ENCODE measurements around the gene CEACAM8.
"Not testable (repeated sequence)": the region's sequence is repeated elsewhere in the genome, so short reads cannot be mapped to it uniquely, and the experiment has no call there.

Gene CEACAM8

GRCh38 chr19:42544146-42544545, 50.6 kb downstream of the CEACAM8 start:
- DNase-seq (ENCODE audit: low read depth) = no peak

GRCh38 chr19:42542791-42543190, 51.9 kb downstream of the CEACAM8 start:
- DNase-seq (ENCODE audit: low read depth) = no peak

GRCh38 chr19:42540071-42540553, 54.6 kb downstream of the CEACAM8 start:
- DNase-seq (ENCODE audit: low read depth) = no peak

- DNase-seq (ENCODE audit: low read depth) = no peak
Measured at GRCh38 chr19:42538841-42539709, 55.6 kb downstream of the CEACAM8 start.

GRCh38 chr19:42535276-42535675, 59.4 kb downstream of the CEACAM8 start:
- DNase-seq (ENCODE audit: low read depth) = not testable (repeated sequence)

GRCh38 chr19:42534391-42534790, 60.3 kb downstream of the CEACAM8 start:
- no peak for DNase-seq (ENCODE audit: low read depth)

- DNase-seq (ENCODE audit: low read depth) = no peak
Measured at GRCh38 chr19:42532891-42533290, 61.8 kb downstream of the CEACAM8 start.

- DNase-seq (ENCODE audit: low read depth) = no peak
Measured at GRCh38 chr19:42531313-42531712, 63.4 kb downstream of the CEACAM8 start.

Data from activated T-helper 9 cell treated with anti-CD3 and anti-CD28 coated beads, Interleukin-2, amount 50 U/mL, for 16 hours (primary cell).